Measurements from ENCODE around the gene PRKAR2B.
A peak's percentile ranks its signal among the peaks of the same experiment; 100 is the strongest.

Gene PRKAR2B

GRCh38 chr7:107179326-107180164, 135.0 kb downstream of the PRKAR2B start:
- DNase-seq (ENCODE audit: low read depth) = no peak
- TF ChIP-seq CTCF (IDR thresholded peaks at IDR 0.05; ENCODE audit: insufficient read depth, low read depth, low read length, missing control alignments) = no peak
- no peak overlapping the region for H3K4me3 ChIP-seq (ENCODE audit: low read depth, low read length)

- TF ChIP-seq CTCF (IDR thresholded peaks at IDR 0.05; ENCODE audit: insufficient read depth, low read depth, low read length, missing control alignments) = no peak
- DNase-seq (ENCODE audit: low read depth) = peak; percentile 24
- H3K4me3 ChIP-seq (ENCODE audit: low read depth, low read length) = no peak overlapping the region
These were observed 135.9 kb downstream of the PRKAR2B start for GRCh38 chr7:107180378-107180777.

- no peak for DNase-seq (ENCODE audit: low read depth)
- no peak for TF ChIP-seq CTCF (IDR thresholded peaks at IDR 0.05; ENCODE audit: insufficient read depth, low read depth, low read length, missing control alignments)
- no peak overlapping the region for H3K4me3 ChIP-seq (ENCODE audit: low read depth, low read length)
These were observed 136.7 kb downstream of the PRKAR2B start for GRCh38 chr7:107181172-107181571.

- no peak for TF ChIP-seq CTCF (IDR thresholded peaks at IDR 0.05; ENCODE audit: insufficient read depth, low read depth, low read length, missing control alignments)
- no peak overlapping the region for H3K4me3 ChIP-seq (ENCODE audit: low read depth, low read length)
- no peak for DNase-seq (ENCODE audit: low read depth)
These were observed 141.2 kb downstream of the PRKAR2B start for GRCh38 chr7:107185716-107186115.

- H3K4me3 ChIP-seq (ENCODE audit: low read depth, low read length) = no peak overlapping the region
- no peak for DNase-seq (ENCODE audit: low read depth)
- TF ChIP-seq CTCF (IDR thresholded peaks at IDR 0.05; ENCODE audit: insufficient read depth, low read depth, low read length, missing control alignments) = no peak
These were observed 141.7 kb downstream of the PRKAR2B start for GRCh38 chr7:107186240-107186639.

- DNase-seq (ENCODE audit: low read depth) = no peak
- TF ChIP-seq CTCF (IDR thresholded peaks at IDR 0.05; ENCODE audit: insufficient read depth, low read depth, low read length, missing control alignments) = no peak
- H3K4me3 ChIP-seq (ENCODE audit: low read depth, low read length) = no peak overlapping the region
These were observed 143.3 kb downstream of the PRKAR2B start for GRCh38 chr7:107187774-107188173.

- TF ChIP-seq CTCF (IDR thresholded peaks at IDR 0.05; ENCODE audit: insufficient read depth, low read depth, low read length, missing control alignments) = no peak
- H3K4me3 ChIP-seq (ENCODE audit: low read depth, low read length) = no peak overlapping the region
- DNase-seq (ENCODE audit: low read depth) = no peak
These were observed 145.6 kb downstream of the PRKAR2B start for GRCh38 chr7:107190090-107190489.
